Measurements from ENCODE around the gene VAMP2.
A peak's percentile ranks its signal among the peaks of the same experiment; 100 is the strongest.

Gene VAMP2

DNA sequence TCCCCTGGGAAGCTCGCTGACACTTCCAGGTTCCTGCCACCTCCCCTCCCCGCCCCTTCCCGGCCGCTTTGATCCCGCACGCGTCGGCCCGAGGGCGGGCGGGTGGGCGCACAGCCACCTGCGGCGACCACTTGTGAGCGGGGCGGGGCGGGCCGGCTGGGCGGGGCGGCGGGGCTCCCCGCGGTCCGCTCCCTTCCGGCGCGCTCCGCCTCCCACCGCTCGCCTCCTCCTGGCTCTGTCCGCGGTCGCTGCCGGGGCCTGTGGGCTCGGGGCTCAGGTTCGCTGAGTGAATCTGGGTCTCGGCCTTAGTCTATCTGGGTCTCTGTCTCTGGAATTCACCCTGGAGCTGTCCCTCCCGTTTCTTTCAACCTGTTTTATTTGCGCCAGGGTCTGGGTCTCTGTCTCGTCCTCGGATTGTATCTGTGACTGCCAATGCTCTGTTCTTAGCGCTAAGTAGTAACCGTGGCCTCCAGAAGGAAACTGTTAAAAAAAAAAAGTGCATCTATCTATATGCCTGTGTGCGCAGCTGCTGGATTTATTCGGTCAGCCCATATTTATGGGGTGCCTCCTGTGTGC is 36.2 kb downstream of the VAMP2 start:
- H3K4me3 ChIP-seq (ENCODE audit: low read length in 2 of 2): peak overlapping the region; percentile 86 to 87
- peaks cover 48% of the 10 kb centered on the region for H3K4me1 ChIP-seq (ENCODE audit: control insufficient read depth, insufficient read depth, low read length)
- peak overlapping the region; percentile 18 for H3K27ac ChIP-seq (ENCODE audit: low read length)
- H3K9me3 ChIP-seq (ENCODE audit: control insufficient read depth in 2 of 2, low read length in 2 of 2): no peaks in the 10 kb centered on the region
- peaks cover 41% of the 10 kb centered on the region in 2 donors for H3K27me3 ChIP-seq (ENCODE audit: control insufficient read depth in 1 of 2, insufficient read depth in 2 of 2, low read length in 2 of 2)
- no peaks in the 10 kb centered on the region for H3K36me3 ChIP-seq (ENCODE audit: control insufficient read depth in 2 of 2, insufficient read depth in 2 of 2, low read length in 2 of 2)
- peak overlapping the region; percentile 60 to 69 for H3K9ac ChIP-seq (ENCODE audit: low read length in 2 of 2)

DNA sequence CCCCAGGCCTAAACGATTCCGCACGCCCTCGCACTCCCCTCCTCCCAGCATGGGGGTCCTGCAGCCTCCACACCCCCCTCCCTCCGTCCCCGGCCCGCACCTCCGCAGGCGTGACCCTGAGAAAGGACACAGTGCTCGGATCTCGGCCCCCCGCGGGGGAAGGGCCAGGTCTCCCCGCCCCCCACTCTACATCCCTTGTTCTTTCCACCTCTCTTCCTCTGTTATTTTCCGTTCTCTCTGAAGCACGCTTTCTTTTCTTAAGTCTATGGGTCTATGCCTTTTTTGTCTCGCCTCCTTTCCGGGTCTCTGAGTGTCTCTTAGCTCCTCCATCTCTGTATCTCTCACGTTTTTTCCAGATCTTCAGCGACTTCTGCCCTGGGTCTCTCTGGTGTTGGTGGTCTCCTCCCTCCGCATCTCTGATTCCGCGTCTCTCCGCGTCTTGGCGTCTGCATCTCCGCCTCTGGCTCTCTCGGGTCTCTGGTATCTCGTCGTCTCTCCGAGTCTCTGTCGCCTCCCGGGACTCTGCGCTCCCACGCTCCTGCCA is 36.7 kb downstream of the VAMP2 start:
- Histone ChIP-seq H3K4me3 (ENCODE audit: low read length in 2 of 2) (peak overlapping the region; percentile 86 to 87), H3K36me3 (ENCODE audit: control insufficient read depth in 2 of 2, insufficient read depth in 2 of 2, low read length in 2 of 2) (no peaks in the 10 kb centered on the region), H3K9ac (ENCODE audit: low read length in 2 of 2) (peak overlapping the region; percentile 50 to 51), H3K9me3 (ENCODE audit: control insufficient read depth in 2 of 2, low read length in 2 of 2) (no peaks in the 10 kb centered on the region), H3K27me3 (ENCODE audit: control insufficient read depth in 1 of 2, insufficient read depth in 2 of 2, low read length in 2 of 2) (peaks cover 43 to 44% of the 10 kb centered on the region in 2 donors), H3K4me1 (ENCODE audit: control insufficient read depth, insufficient read depth, low read length) (peaks cover 52% of the 10 kb centered on the region), H3K27ac (ENCODE audit: low read length) (no peak overlapping the region)

DNA sequence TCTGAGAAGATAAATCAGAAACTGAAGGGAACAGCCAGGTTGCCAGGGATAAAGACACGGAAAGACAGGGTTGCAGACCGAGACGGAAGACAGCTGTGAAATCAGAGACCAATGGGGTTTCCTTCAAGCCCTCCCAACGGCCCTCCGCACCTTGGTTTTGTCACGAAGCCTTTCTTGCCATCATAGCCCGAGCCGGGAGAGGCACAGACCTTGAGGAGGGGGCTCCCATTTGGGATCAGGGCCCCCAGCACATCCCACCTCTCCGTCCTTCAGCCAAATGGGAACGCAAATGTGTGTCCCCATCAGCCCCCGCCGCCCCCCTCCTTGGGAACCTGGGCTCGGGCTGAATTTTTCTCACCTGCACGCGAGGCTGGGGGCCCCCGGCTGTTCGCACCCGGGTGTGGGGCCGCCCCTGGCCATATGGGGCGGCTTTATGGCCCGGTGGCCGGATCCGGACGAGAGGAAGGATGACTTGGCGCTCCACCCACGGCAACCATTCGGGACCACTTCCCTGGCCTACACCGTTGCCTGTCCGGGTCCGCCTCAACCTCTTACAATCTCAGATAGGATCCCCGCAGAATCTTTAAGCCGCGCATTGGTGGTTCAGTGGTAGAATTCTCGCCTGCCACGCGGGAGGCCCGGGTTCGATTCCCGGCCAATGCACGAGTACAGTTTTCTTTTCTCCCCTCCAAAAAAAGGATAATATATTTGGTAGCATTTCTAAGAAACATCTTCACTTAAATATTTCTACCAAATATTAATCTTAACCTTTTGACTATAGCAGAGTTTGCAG is 37.4 kb downstream of the VAMP2 start:
- peak overlapping the region in 1 of 2 donors; percentile 50 for H3K9ac ChIP-seq (ENCODE audit: low read length in 2 of 2)

DNA sequence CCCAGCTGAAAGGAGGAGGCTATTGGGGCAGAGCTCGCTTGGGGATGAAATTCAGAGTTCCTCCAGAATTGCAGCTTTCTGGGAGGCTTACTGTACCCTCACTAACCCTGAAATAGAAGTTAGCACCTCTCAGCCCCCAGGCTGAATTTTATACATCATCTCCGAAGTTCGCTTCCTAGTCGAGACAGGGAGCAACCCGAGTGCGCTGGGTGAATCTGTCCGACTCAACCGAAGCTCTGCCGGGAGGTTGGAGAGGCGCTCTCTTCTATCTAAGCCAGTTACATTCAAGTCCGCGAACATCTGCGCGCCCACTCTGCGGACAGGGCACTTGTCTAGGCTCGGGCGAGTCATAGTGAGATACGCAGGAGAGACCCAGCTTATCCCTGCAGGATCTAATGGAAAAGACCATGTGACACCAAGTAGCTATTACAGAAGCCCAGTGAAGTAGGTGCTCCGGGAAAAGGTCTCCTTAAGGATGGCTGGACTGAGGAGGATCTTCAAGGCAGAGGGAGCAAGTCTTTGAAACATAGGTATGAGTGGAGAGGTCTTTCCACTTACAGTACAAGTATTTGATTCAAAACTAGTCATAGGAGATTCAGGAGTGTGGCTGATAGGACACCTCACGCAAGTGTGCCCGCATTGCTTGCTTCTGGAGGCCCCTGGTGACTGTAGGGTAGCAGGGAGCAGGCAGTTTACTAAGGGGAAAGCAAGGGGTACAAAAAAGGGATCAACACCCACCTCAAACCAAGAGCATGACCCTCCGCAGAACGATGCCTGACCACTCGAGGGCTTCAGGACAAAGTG is 38.2 kb downstream of the VAMP2 start:
- H3K9ac ChIP-seq (ENCODE audit: low read length in 2 of 2): no peak overlapping the region

More for the DNA sequence above, 37.4 kb downstream of the VAMP2 start:
- Histone ChIP-seq H3K27me3 (ENCODE audit: control insufficient read depth in 1 of 2, insufficient read depth in 2 of 2, low read length in 2 of 2) (peaks cover 49 to 50% of the 10 kb centered on the region in 2 donors), H3K9me3 (ENCODE audit: control insufficient read depth in 2 of 2, low read length in 2 of 2) (no peaks in the 10 kb centered on the region), H3K4me3 (ENCODE audit: low read length in 2 of 2) (peak overlapping the region; percentile 86 to 87), H3K36me3 (ENCODE audit: control insufficient read depth in 2 of 2, insufficient read depth in 2 of 2, low read length in 2 of 2) (no peaks in the 10 kb centered on the region), H3K27ac (ENCODE audit: low read length) (no peak overlapping the region), H3K4me1 (ENCODE audit: control insufficient read depth, insufficient read depth, low read length) (peaks cover 59% of the 10 kb centered on the region)

DNA sequence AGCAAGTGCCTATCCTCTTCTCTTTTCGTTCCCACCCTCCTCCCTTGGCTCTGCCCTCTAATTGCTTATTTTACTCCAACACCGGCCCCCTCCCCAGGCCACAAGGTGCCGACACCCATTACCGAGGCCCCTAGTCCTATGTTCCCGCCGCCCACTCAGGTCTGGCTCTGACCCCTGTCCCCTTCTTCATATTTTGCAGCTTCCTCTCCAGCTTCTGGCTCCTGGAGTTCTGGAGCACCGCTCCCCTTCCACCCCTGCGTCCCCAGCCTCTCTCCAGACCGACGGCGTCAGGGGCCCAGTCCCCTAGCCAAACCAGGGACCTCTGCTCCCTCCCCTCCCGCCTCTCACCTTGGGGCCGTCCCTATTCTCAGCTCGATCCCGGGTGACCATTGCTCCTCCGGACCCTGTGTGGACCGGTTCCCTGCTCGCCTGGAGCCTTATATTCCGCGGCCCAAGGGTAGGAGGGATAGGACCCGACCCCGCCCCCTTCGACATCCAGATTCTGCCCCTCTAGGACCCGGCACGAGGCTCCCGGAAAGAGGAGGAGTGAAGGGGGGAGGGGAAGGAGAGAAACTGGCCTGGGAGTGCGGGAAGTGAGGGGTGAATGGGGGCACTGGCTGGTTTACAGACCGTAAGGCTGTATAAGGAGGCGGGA is 38.9 kb downstream of the VAMP2 start, which contains the start of gene HES7:
TSS of gene HES7 (minus strand) at position 412 of the 655 bp plus-strand sequence. CDS start at position 390, 22 bp downstream.
- Histone ChIP-seq H3K27ac (ENCODE audit: low read length) (no peak within 1 kb of the TSS), H3K27me3 (ENCODE audit: control insufficient read depth in 1 of 2, insufficient read depth in 2 of 2, low read length in 2 of 2) (peaks cover 46 to 53% of the 10 kb centered on the region in 2 donors), H3K36me3 (ENCODE audit: control insufficient read depth in 2 of 2, insufficient read depth in 2 of 2, low read length in 2 of 2) (no peaks in the 10 kb centered on the region), H3K9ac (ENCODE audit: low read length in 2 of 2) (no peak within 1 kb of the TSS), H3K9me3 (ENCODE audit: control insufficient read depth in 2 of 2, low read length in 2 of 2) (no peaks in the 10 kb centered on the region), H3K4me1 (ENCODE audit: control insufficient read depth, insufficient read depth, low read length) (peaks cover 60% of the 10 kb centered on the region), H3K4me3 (ENCODE audit: low read length in 2 of 2) (peak within 1 kb of the TSS; percentile 61 to 86)

More for the DNA sequence above, 38.2 kb downstream of the VAMP2 start:
- Histone ChIP-seq H3K9me3 (ENCODE audit: control insufficient read depth in 2 of 2, low read length in 2 of 2) (no peaks in the 10 kb centered on the region), H3K4me1 (ENCODE audit: control insufficient read depth, insufficient read depth, low read length) (peaks cover 59% of the 10 kb centered on the region), H3K27me3 (ENCODE audit: control insufficient read depth in 1 of 2, insufficient read depth in 2 of 2, low read length in 2 of 2) (peaks cover 48 to 53% of the 10 kb centered on the region in 2 donors), H3K4me3 (ENCODE audit: low read length in 2 of 2) (peak overlapping the region; percentile 86 to 87), H3K27ac (ENCODE audit: low read length) (no peak overlapping the region), H3K36me3 (ENCODE audit: control insufficient read depth in 2 of 2, insufficient read depth in 2 of 2, low read length in 2 of 2) (no peaks in the 10 kb centered on the region)

DNA sequence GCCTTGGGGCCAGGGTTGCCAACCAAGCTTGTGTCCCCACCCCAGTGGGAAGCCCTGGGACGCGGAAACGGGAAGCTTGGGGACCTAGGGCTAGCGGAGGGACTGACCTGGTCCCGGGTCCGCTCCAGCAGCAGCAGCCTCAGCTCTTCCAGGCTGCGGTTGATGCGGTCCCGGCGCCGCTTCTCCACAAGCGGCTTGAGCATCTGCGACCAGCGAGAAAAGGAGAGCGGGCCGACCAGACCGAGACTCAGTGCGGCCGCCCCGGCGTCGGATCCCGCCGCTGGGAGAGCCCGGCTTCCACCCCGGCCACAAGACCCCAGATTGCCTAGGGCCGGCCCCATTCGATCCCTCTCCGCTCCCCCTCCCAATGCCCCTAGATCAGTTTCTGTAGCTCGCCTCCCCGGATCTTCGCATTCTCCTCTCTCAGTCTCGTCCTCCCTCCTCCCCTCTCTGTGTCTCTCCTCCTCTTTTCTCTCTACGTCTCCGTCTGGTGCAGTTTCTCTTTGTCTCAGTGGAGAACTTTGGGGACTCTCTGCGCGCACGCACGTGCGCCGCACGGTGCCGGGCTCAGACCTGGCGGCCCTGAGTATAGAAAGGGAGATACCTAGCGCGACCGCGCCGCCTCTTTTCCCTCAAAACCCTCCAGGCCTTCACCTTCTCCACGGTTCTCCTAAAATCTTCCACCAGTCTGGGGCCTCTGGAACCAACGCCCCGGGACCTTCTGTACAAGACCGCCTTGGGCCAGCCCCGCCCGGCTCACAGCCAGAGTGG is 39.6 kb downstream of the VAMP2 start:
- Histone ChIP-seq H3K9me3 (ENCODE audit: control insufficient read depth in 2 of 2, low read length in 2 of 2) (no peaks in the 10 kb centered on the region), H3K36me3 (ENCODE audit: control insufficient read depth in 2 of 2, insufficient read depth in 2 of 2, low read length in 2 of 2) (no peaks in the 10 kb centered on the region), H3K4me1 (ENCODE audit: control insufficient read depth, insufficient read depth, low read length) (peaks cover 67% of the 10 kb centered on the region), H3K4me3 (ENCODE audit: low read length in 2 of 2) (peak overlapping the region; percentile 52 to 86), H3K9ac (ENCODE audit: low read length in 2 of 2) (no peak overlapping the region), H3K27ac (ENCODE audit: low read length) (no peak overlapping the region), H3K27me3 (ENCODE audit: control insufficient read depth in 1 of 2, insufficient read depth in 2 of 2, low read length in 2 of 2) (peaks cover 42 to 51% of the 10 kb centered on the region in 2 donors)

DNA sequence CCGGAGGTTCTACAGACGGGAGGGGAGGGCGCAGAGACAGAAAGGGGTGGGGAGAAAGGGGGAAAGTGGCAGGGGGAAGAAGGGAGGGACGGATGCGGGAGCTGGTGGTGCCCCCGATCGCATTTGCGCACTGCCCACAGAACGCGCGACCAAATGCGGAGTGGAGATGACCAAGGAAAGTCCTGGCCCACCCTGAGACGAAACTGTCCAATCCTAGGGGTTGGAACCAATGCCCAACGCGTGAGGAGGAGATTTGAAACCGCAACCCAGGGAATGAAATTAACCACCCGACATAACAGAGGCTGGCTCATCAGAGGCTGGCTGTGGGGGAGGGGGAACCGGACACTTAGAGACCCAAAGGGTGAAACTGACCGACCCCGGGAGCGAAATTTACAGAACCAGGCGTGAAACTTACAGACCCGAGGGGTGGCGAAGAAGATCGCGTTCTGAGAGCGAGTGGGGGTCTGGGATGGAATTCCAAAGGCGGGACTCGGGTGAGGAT is 40.3 kb downstream of the VAMP2 start:
- Histone ChIP-seq H3K27ac (ENCODE audit: low read length) (no peak overlapping the region), H3K9me3 (ENCODE audit: control insufficient read depth in 2 of 2, low read length in 2 of 2) (no peaks in the 10 kb centered on the region), H3K4me1 (ENCODE audit: control insufficient read depth, insufficient read depth, low read length) (peaks cover 74% of the 10 kb centered on the region), H3K9ac (ENCODE audit: low read length in 2 of 2) (no peak overlapping the region), H3K36me3 (ENCODE audit: control insufficient read depth in 2 of 2, insufficient read depth in 2 of 2, low read length in 2 of 2) (no peaks in the 10 kb centered on the region), H3K27me3 (ENCODE audit: control insufficient read depth in 1 of 2, insufficient read depth in 2 of 2, low read length in 2 of 2) (peaks cover 47 to 56% of the 10 kb centered on the region in 2 donors), H3K4me3 (ENCODE audit: low read length in 2 of 2) (peak overlapping the region; percentile 52 to 86)

DNA sequence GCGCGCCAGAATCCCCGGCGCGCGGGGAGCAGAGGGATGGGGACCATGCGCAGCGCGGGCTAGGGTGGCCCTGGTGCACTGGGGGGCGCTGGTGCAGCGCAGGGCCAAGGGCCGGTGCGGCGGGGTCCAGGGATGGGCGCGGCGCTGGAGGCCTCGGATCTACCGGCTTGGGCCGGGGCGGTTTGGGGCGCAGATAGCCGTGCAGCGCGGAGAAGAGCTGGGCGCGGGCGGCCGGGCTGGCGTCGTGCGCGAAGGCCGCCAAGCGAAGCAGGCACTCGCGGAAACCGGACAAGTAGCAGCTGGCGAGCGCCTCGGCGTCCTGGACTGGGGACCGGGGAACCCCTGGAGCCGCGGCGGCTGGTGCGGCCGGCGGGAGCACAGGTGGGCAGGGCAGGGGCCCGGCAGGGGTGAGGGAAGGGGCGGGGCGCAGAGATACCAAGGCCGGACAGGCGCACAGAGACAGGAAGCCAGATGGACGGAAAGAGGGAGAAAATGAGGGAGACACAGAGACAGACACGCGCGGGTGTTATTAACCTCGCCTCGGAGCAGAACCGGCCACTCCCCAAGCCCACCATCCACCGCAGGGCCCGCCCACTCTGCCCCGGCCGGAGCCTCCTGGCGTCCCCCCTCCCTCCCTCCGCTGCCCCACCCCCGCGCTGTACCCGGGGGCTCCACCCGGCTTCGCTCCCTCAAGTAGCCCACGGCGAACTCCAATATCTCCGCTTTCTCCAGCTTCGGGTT is 40.9 kb downstream of the VAMP2 start:
- H3K9me3 ChIP-seq (ENCODE audit: control insufficient read depth in 2 of 2, low read length in 2 of 2): no peaks in the 10 kb centered on the region
- peak overlapping the region; percentile 52 to 86 for H3K4me3 ChIP-seq (ENCODE audit: low read length in 2 of 2)
- no peaks in the 10 kb centered on the region for H3K36me3 ChIP-seq (ENCODE audit: control insufficient read depth in 2 of 2, insufficient read depth in 2 of 2, low read length in 2 of 2)
- no peak overlapping the region for H3K9ac ChIP-seq (ENCODE audit: low read length in 2 of 2)
- peaks cover 48 to 60% of the 10 kb centered on the region in 2 donors for H3K27me3 ChIP-seq (ENCODE audit: control insufficient read depth in 1 of 2, insufficient read depth in 2 of 2, low read length in 2 of 2)
- H3K27ac ChIP-seq (ENCODE audit: low read length): no peak overlapping the region
- peaks cover 73% of the 10 kb centered on the region for H3K4me1 ChIP-seq (ENCODE audit: control insufficient read depth, insufficient read depth, low read length)

DNA sequence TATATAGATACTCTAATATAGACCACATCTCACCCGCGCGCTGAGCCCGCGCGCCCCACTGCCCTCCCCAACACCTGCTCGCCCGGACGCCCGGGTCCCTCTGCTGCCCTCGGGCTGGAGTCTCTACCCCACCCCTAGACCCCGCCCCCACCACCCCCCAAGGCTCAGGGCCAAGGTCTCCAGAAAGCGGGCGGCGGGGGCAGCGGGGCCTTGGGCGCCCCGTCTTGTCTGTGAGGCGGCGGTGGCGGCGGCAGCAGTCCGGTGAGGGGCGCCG is 41.4 kb downstream of the VAMP2 start:
- Histone ChIP-seq H3K4me1 (ENCODE audit: control insufficient read depth, insufficient read depth, low read length) (peaks cover 70% of the 10 kb centered on the region), H3K4me3 (ENCODE audit: low read length in 2 of 2) (peak overlapping the region in 1 of 2 donors; percentile 68), H3K9me3 (ENCODE audit: control insufficient read depth in 2 of 2, low read length in 2 of 2) (no peaks in the 10 kb centered on the region), H3K27me3 (ENCODE audit: control insufficient read depth in 1 of 2, insufficient read depth in 2 of 2, low read length in 2 of 2) (peaks cover 53 to 65% of the 10 kb centered on the region in 2 donors), H3K36me3 (ENCODE audit: control insufficient read depth in 2 of 2, insufficient read depth in 2 of 2, low read length in 2 of 2) (no peaks in the 10 kb centered on the region), H3K9ac (ENCODE audit: low read length in 2 of 2) (no peak overlapping the region), H3K27ac (ENCODE audit: low read length) (no peak overlapping the region)
